ENCODE results near the gene BRIP1.
"Not testable (repeated sequence)": the region's sequence is repeated elsewhere in the genome, so short reads cannot be mapped to it uniquely, and the experiment has no call there.

The BRIP1 gene

DNA sequence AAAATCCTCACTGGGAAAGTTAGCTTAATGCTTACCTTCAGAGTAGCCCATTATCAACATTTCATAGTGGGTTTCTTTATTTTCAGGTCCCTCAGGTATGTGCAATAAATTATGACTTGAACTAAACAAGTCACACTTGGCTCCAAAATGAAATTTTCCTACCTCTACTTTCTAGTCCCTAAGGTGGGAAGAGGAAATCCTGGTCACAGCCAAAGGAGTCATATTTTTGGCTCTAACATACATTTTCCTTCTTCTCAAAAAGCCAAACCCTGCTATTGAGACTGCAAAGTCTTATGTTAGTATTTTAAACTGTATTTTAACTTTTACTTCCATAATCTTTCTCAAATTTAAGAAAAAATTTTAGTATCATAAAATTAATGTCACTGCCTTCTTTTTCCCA, 128.9 kb downstream of the BRIP1 start:
- TF ChIP-seq, protein P1, sequence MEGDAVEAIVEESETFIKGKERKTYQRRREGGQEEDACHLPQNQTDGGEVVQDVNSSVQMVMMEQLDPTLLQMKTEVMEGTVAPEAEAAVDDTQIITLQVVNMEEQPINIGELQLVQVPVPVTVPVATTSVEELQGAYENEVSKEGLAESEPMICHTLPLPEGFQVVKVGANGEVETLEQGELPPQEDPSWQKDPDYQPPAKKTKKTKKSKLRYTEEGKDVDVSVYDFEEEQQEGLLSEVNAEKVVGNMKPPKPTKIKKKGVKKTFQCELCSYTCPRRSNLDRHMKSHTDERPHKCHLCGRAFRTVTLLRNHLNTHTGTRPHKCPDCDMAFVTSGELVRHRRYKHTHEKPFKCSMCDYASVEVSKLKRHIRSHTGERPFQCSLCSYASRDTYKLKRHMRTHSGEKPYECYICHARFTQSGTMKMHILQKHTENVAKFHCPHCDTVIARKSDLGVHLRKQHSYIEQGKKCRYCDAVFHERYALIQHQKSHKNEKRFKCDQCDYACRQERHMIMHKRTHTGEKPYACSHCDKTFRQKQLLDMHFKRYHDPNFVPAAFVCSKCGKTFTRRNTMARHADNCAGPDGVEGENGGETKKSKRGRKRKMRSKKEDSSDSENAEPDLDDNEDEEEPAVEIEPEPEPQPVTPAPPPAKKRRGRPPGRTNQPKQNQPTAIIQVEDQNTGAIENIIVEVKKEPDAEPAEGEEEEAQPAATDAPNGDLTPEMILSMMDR (IDR thresholded peaks at IDR 0.05; ENCODE audit: insufficient read depth, low read depth, low read length, missing control alignments): no peak
- no peak for DNase-seq (ENCODE audit: low read depth)
- H3K4me3 ChIP-seq (ENCODE audit: low read length): no peak overlapping the region

DNA sequence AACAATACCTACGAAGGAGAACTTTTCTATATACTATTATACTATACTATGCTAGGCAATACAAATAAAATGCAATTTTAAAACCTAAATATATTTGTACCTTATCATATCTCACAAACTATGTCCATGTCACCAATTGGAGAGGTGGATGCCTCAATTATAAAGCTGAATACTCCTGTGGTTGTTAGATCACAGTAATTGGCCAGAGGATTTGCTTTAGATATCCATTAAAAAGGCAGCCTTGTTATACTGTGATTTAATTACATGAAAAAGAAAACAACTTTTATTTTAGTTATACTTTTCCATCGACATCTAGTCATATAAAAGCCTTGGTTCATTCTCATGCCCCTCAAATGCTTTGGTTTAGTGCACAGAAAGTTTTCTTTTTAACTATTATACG, 129.3 kb downstream of the BRIP1 start:
- no peak overlapping the region for H3K4me3 ChIP-seq (ENCODE audit: low read length)
- TF ChIP-seq, protein P1 (IDR thresholded peaks at IDR 0.05; ENCODE audit: insufficient read depth, low read depth, low read length, missing control alignments): no peak
- no peak for DNase-seq (ENCODE audit: low read depth)

DNA sequence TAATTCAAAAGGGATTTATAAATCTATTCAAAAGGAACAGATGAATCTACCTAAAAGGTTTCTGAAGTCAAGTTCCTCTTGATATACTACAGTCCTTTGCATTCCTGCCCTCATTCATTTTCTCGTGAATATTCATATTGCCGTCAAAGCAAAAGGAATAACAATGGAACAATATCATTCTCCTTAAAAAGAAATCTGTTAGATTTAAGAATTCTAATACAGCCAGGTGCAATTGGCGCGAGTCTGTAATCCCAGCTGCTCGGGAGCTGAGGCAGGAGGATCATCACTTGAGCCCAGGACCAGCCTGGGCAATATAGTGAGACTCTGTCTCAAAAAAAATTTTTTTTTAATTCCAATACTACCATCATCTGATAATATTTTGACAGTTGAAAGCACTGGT, 130.3 kb downstream of the BRIP1 start:
- TF ChIP-seq, protein P1 (IDR thresholded peaks at IDR 0.05; ENCODE audit: insufficient read depth, low read depth, low read length, missing control alignments): no peak
- no peak for DNase-seq (ENCODE audit: low read depth)
- H3K4me3 ChIP-seq (ENCODE audit: low read length): no peak overlapping the region

DNA sequence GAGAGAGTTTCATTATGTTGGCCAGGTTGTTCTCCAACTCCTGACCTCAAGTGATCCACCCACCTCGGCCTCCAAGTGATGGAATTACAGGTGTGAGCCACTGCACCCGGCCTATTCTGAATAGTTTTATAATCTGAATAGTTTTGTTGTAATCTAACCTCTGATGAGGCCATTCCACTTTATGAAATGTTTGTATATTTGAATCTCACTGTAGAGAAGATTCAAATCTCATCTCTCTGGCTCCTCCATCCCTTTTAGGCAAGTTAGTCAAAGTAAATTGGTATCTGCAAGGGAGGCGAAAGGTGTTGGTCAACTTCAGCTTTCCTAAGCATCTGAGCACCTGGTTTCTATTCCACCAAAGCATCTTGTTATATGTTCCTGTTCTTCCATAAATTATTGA, 131.2 kb downstream of the BRIP1 start:
- no peak for DNase-seq (ENCODE audit: low read depth)
- TF ChIP-seq, protein P1 (IDR thresholded peaks at IDR 0.05; ENCODE audit: insufficient read depth, low read depth, low read length, missing control alignments): no peak
- H3K4me3 ChIP-seq (ENCODE audit: low read length): no peak overlapping the region

DNA sequence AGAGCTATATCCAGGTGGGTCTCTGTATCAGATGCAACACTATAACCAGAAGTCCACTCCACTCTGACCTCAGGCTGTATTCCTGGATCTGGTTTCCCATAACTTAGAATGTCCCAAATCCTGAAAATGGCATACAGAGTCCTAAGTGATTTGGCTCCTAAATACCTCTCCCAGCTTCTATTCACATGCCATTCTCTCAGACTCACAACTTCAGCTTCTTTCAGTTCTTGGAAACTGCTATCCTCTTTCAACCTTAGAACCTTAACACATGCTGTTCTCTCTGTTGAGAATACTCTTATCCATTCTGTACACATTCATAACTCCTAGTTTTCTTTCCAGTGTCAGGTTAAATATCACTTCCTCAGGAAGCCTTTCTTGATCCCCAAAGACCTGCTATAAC, 132.0 kb downstream of the BRIP1 start:
- no peak for DNase-seq (ENCODE audit: low read depth)
- TF ChIP-seq, protein P1 (IDR thresholded peaks at IDR 0.05; ENCODE audit: insufficient read depth, low read depth, low read length, missing control alignments): no peak
- H3K4me3 ChIP-seq (ENCODE audit: low read length): no peak overlapping the region

DNA sequence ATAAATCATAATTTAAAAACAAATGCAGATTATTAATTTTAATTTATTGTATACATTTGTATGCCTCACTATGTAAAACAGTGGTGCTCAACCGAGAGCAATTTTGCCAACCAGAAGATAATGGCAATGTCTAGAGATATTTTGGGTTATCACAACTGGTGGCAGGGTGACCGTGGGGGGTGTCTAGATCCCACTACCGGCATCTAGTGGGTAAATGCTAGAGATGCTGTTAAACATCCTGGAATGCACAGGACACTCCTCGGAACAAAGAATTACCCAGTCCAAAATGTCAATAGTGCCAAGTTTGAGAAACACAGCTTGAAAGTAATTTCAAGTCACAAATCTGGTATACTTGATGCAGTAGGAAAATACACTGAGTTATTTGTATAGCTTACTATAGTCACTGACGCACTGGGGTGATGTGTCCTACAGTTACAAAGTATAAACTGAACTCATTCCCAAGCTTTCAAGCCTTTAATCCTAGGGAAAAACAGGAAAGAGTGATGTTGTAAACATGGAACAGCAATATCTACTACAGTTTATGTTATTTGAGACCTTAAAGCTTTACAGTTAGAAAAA, 133.5 kb downstream of the BRIP1 start:
- TF ChIP-seq, protein P1 (IDR thresholded peaks at IDR 0.05; ENCODE audit: insufficient read depth, low read depth, low read length, missing control alignments): no peak
- no peak overlapping the region for H3K4me3 ChIP-seq (ENCODE audit: low read length)
- DNase-seq (ENCODE audit: low read depth): no peak

DNA sequence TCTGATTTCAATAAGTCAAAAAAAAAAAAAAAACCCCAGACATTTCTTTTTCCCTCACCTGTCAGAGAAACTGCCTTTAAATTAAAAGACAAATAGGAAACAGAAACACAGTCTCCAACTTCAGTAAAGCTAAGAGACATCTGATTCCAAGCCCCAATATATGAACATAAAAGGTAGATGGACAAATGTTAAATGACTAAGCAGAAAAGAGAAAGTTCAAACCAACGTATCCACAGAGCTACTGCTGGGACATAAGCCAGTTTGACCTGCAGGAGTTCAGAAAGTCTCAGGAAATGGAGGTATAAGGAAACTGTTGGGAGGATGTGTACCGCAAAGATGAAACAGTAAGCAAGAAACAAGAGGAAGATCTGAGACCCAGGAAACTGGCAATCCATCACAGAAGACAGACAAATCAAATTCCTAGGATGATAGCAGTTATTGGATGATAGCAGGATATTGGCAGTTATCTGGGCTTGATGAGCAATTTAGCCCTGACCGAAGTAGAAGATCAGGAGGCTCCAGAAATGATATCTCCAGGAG, 135.0 kb downstream of the BRIP1 start:
- TF ChIP-seq, protein P1 (IDR thresholded peaks at IDR 0.05; ENCODE audit: insufficient read depth, low read depth, low read length, missing control alignments): no peak
- no peak overlapping the region for H3K4me3 ChIP-seq (ENCODE audit: low read length)
- DNase-seq (ENCODE audit: low read depth): no peak

DNA sequence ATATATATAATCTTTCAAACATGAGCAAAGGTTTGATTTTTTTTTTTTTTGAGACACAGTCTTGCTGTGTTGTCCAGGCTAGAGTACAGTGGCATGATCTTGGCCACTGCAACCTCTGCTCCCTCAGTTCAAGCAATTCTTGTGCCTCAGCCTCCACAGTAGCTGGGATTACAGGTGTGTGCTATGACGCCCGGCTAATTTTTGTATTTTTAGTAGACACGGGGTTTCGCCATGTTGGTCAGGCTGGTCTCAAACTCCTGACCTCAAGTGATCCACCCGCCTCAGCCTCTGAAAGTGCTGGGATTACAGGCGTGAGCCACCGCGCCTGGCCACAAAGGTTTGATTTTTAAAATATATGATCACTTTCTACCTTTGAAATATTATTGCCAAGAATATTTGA, 135.5 kb downstream of the BRIP1 start:
- H3K4me3 ChIP-seq (ENCODE audit: low read length); DNase-seq (ENCODE audit: low read depth): not testable (repeated sequence)

Measured in epithelial cell of esophagus (primary cell).